Osteocyte (in vitro differentiated cells): ENCODE results near the gene LAMP2. TPM values are rescaled to one million over a fixed set of nuclear protein-coding genes. Genes with fewer than 3 reads are reported as not detected.

ENCODE experiments used
- DNase-seq: peaks from one replicate; pipeline ENCODE4 v3.0.0; 2021; ENCODE audit warnings: mixed read lengths; ENCODE audit not compliant: unreplicated experiment; ENCODE audit errors: extremely low spot score
- H3K27ac Mint-ChIP-seq: one replicate; pipeline ENCODE4 v1.8.0; 2021; ENCODE audit warnings: mild to moderate bottlenecking, mixed read lengths; ENCODE audit not compliant: unreplicated experiment
- H3K27me3 Mint-ChIP-seq: one replicate; pipeline ENCODE4 v1.8.0; 2021; ENCODE audit warnings: mixed read lengths; ENCODE audit not compliant: unreplicated experiment
- H3K36me3 Mint-ChIP-seq: one replicate; pipeline ENCODE4 v1.8.0; 2021; ENCODE audit warnings: mixed read lengths; ENCODE audit not compliant: unreplicated experiment
- H3K4me1 Mint-ChIP-seq: one replicate; pipeline ENCODE4 v1.8.0; 2021; ENCODE audit warnings: mixed read lengths; ENCODE audit not compliant: unreplicated experiment
- H3K4me3 Mint-ChIP-seq: one replicate; pipeline ENCODE4 v1.8.0; 2021; ENCODE audit warnings: mild to moderate bottlenecking, moderate library complexity, mixed read lengths; ENCODE audit not compliant: unreplicated experiment
- H3K9me3 Mint-ChIP-seq: one replicate; pipeline ENCODE4 v1.8.0; 2021; ENCODE audit warnings: mixed read lengths; ENCODE audit not compliant: unreplicated experiment
- CTCF ChIP-seq: fragments of 200-600 bp; sonication (generic); IDR thresholded peaks from 2 replicates; pipeline ENCODE4 v1.5.0; 2021; ENCODE audit warnings: antibody characterized with exemption, mild to moderate bottlenecking, moderate library complexity
- total RNA-seq: library from RNA; stranded (reverse); gene quantifications from 2 replicates; pipeline ENCODE4 v1.2.1, GENCODE V29; 2021

LAMP2 gene
- total RNA-seq, 1 donor from 2014 or later = 206 TPM

- Mint-ChIP-seq H3K36me3 (no peaks in the 10 kb centered on the region), H3K27ac (no peak overlapping the region), H3K27me3 (no peaks in the 10 kb centered on the region), H3K9me3 (peaks cover 5% of the 10 kb centered on the region), H3K4me3 (no peak overlapping the region), H3K4me1 (peaks cover 7% of the 10 kb centered on the region)
- TF ChIP-seq CTCF = no peak
- DNase-seq = no peak
Observed at GRCh38 chrX:120459309-120459708, 9.8 kb downstream of the LAMP2 start.

- H3K4me1 Mint-ChIP-seq = peaks cover 4% of the 10 kb centered on the region
- H3K27ac Mint-ChIP-seq = no peak overlapping the region
- no peaks in the 10 kb centered on the region for H3K36me3 Mint-ChIP-seq
- peaks cover 5% of the 10 kb centered on the region for H3K9me3 Mint-ChIP-seq
- TF ChIP-seq CTCF = no peak
- DNase-seq = no peak
- no peak overlapping the region for H3K4me3 Mint-ChIP-seq
- H3K27me3 Mint-ChIP-seq = no peaks in the 10 kb centered on the region
Observed at GRCh38 chrX:120457766-120458180, 11.3 kb downstream of the LAMP2 start.

- no peak for TF ChIP-seq CTCF
- Mint-ChIP-seq H3K4me1 (peaks cover 4% of the 10 kb centered on the region), H3K27me3 (no peaks in the 10 kb centered on the region), H3K27ac (no peak overlapping the region), H3K36me3 (peaks cover 4% of the 10 kb centered on the region), H3K9me3 (peaks cover 5% of the 10 kb centered on the region), H3K4me3 (no peak overlapping the region)
- no peak for DNase-seq
Observed at GRCh38 chrX:120456973-120457372, 12.1 kb downstream of the LAMP2 start.

GRCh38 chrX:120453985-120454384 lies 15.1 kb downstream of the LAMP2 start:
- TF ChIP-seq CTCF = no peak
- Mint-ChIP-seq H3K27ac (no peak overlapping the region), H3K4me3 (no peak overlapping the region), H3K4me1 (peaks cover 3% of the 10 kb centered on the region), H3K27me3 (no peaks in the 10 kb centered on the region), H3K36me3 (peaks cover 4% of the 10 kb centered on the region), H3K9me3 (peaks cover 5% of the 10 kb centered on the region)
- no peak for DNase-seq

GRCh38 chrX:120452131-120452530 lies 17.0 kb downstream of the LAMP2 start:
- peak; percentile 57 for TF ChIP-seq CTCF
- Mint-ChIP-seq H3K4me1 (no peaks in the 10 kb centered on the region), H3K4me3 (no peak overlapping the region), H3K27ac (peak overlapping the region; percentile 61), H3K9me3 (no peaks in the 10 kb centered on the region), H3K27me3 (no peaks in the 10 kb centered on the region), H3K36me3 (peaks cover 7% of the 10 kb centered on the region)
- DNase-seq = no peak
